Activated CD4-positive, alpha-beta T cell treated with anti-CD3 and anti-CD28 coated beads for 48 hours (primary cell): ENCODE data around the gene FNIP2.
"Not testable (repeated sequence)": the region's sequence is repeated elsewhere in the genome, so short reads cannot be mapped to it uniquely, and the experiment has no call there.

Experiments used
- DNase-seq: peaks from one replicate; pipeline ENCODE4 v3.0.0-alpha.2; 2020

The FNIP2 gene

GRCh38 chr4:158763462-158763861 is 5.4 kb upstream of the FNIP2 start:
- DNase-seq = no peak

- no peak for DNase-seq
These were observed 2.3 kb upstream of the FNIP2 start for GRCh38 chr4:158766434-158767044.

- DNase-seq = no peak
These were observed 1.4 kb upstream of the FNIP2 start for GRCh38 chr4:158767451-158767850.

DNA sequence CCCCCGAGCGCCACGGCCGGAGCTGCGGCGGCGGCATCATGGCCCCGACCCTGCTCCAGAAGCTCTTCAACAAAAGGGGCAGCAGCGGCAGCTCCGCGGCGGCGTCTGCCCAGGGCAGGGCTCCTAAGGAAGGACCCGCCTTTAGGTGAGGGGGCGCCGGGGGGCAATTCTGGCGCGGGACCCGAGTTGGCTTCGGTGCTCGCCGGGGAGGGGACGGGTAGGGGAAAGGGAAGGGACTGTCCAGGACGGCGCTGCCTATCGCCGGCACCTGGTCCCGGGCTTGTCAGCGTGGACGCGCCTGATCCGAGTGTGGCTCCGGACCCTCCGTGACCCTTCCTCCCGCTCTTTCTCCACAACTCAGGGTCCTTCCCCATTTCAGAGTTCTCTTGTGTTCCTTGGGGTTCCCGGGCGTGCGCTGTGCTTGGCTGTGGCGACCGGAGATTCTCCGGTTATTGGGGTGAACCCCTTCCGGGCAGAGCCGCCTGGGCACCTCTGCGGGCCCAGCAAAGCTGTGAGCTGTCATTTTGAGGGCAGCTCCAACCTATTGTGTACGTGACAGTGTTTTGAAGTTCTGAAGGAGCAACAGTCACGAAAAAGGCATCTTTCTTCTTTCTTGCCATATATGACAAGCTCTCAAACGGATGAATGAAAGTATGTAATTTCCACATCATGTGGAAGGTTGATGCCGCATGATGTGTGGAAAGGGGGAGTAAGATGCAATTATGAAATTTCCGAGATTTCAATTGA is 522 bp downstream of the FNIP2 start:
- peak; percentile 56 for DNase-seq

DNA sequence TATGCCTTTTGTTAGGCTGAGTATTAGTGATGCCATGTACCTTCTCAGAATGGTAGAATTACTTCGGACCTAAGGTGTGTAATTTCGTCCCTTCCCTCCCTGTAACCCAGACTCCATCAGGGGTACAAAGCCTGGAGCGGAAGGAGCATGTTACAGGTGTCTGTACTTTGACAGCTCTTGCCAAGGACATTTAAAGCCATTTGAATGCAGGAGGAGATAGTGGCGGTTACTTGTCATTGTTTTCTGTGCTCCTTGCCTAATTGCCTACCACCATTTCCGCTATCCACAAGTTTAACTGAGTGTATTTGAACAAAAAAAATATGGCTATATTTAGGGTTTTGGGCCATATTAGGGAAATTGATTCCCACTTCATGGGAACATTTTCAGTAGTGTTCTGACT is 1.8 kb downstream of the FNIP2 start:
- DNase-seq = no peak

DNA sequence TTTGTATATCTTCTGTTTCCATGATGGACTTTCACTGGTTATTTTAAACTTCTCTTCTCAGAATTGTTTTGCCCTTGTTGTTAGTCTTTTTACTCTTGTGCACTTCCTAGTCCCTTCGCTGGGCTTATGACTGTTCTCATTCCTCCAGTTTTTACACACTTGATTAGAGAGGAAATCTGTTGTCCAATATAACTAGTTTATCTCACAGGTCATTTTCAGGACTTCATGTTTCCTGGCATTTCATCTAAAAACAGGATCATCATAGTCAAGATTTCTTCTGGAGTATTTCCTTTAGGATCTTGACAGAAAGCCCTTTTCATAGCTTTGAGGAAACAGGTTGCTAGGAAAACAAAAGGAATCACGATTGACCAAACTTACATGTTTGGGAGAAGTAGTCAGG is 3.0 kb downstream of the FNIP2 start:
- no peak for DNase-seq

DNA sequence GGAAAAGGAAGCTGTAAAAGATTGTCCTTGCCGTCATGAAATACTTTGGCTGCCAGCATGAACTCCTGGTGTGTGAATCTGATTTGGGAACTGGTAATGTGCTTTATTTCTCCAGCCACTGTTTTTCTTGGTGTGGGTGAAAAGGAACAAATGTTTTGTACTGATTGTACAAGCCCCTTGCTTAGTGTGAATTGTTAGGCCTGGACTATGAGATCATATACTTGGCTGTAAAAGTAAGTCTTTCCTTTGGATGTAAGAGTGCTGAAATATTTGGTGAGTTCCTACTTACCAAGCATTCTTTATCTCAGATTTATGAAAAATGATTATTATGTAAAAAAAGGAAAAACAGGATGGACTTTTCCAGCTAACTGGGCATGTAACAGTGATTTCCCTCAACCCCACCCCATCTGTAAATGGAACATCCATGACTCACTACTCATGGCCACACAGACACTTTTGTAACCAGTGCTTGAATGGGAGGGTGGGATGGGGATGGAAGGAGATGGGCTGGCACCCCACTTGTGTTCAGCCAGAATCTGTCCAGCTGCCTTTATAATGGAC is 6.3 kb downstream of the FNIP2 start:
- DNase-seq = no peak

DNA sequence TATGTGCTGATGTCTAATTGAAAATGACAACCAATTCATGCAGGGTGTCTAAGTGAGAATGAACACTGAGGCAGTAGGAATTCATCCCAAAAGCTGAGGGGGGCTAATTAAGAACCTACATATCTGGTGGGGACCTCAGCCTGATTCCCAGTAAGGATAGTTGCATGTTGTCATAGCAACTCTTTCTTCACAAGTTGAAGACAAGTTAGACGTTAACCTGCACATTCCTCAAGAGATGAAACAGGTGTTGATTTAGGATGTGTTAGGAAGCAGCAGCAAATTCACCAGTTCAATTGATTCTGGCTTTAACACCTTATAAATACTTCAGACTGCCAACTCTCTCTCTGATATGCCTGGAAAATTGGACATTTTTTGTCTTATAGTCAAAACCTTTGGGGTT is 7.3 kb downstream of the FNIP2 start:
- DNase-seq = no peak

DNA sequence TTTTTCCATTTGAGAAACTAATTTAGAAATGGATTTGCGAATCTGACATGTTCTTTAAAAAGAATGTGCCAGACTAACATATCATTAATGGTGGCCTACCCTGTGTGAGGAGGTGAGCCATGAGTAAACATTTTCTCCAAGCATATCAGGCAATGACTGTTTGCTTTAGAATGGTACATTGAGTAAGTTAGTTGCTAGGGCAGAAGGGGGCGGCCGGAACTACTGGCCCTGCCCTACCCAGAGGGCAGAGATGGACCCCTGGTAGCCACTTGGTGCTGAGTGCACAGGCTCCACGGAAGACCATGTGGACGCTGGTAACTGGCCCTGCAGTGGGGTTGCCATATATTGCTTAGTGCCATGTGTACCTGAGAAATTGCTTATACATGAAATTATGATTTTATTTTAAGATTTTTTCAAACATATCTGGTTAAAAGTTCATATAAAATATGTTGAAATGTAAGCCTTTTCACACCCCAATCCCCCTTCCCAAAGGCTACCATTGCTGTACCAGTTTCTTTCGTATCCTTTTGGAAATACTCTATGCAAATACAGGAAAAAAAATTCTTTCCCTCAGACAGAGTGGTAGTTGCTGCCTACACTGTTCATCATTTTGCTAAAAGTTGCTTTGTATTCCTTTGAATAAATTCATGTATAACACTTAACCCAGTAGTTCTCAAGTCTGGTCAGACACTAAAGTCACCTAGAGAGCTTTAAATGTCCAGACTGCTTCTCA is 8.8 kb downstream of the FNIP2 start:
- DNase-seq = no peak

DNA sequence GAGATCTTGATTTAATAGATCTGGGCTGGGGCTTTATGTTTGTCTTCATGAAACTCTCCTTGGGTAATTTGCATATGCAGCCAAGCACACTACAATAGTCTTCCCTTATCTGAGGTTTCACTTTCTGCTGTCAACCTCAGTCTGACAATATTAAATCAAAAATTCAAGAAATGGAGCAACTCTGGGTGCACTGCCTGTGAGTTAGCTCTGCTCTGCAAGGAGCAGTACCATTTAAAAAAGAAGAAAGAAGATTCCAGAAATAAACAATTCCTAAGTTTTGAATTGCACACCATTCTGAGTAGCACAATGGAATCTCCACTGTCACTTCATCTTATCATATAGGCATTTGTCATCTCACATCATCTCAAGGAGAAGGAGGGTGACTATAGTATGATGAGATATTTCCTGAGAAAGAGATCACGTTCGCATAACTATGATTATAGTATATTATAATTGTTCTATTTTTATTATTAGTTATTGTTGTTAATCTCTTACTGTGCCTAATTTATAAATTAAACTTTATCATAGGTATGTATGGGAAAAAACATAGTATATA is 9.4 kb downstream of the FNIP2 start:
- DNase-seq = no peak

- DNase-seq = no peak
These were observed 9.9 kb downstream of the FNIP2 start for GRCh38 chr4:158778712-158779111.

DNA sequence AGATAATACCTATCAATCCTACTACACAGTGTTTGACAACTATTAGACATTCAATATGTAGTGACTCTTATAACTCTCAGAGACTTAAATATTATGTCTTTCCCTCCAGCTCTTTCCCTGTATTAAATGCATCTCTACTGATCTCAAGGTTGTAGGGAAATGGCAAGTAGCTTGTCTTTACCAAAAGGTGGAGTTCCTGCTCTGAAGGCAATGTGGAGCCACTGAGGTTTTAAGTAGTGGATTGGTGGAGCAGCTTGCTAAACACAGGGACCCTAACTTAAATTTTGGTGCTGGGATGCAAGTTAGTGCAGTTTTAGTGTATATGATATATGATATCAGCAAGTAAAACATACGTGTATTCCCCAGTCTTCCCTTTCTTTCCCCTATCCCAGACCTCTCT is 13.1 kb downstream of the FNIP2 start:
- DNase-seq = no peak

- DNase-seq = no peak
These were observed 13.9 kb downstream of the FNIP2 start for GRCh38 chr4:158782551-158783360.

- no peak for DNase-seq
These were observed 15.0 kb downstream of the FNIP2 start for GRCh38 chr4:158783785-158784184.

DNA sequence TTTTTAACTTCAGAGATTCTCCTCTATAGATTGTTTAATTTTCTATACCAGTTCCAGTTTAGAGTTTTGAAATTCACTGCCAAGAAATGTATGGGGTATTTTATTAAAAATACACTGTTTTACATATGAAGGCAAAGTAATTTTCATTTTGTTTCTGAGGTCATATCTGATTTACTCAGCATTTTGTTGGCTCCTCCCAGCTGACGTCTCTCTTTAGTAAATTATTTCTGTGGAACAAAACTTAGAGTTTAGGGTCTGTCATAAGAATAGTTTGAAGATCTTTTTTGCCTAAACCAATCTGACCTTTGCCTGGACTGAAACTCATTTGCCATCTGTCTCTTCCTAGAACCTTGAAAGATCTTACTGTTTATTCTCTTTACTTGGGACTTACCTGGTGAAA is 16.9 kb downstream of the FNIP2 start:
- DNase-seq = no peak

- no peak for DNase-seq
These were observed 17.3 kb downstream of the FNIP2 start for GRCh38 chr4:158786121-158786601.

GRCh38 chr4:158786955-158787354 is 18.1 kb downstream of the FNIP2 start:
- DNase-seq = no peak

GRCh38 chr4:158787709-158788475 is 19.1 kb downstream of the FNIP2 start:
- DNase-seq = no peak

- no peak for DNase-seq
These were observed 19.7 kb downstream of the FNIP2 start for GRCh38 chr4:158788516-158788915.

GRCh38 chr4:158789853-158790252 is 21.0 kb downstream of the FNIP2 start:
- no peak for DNase-seq

DNA sequence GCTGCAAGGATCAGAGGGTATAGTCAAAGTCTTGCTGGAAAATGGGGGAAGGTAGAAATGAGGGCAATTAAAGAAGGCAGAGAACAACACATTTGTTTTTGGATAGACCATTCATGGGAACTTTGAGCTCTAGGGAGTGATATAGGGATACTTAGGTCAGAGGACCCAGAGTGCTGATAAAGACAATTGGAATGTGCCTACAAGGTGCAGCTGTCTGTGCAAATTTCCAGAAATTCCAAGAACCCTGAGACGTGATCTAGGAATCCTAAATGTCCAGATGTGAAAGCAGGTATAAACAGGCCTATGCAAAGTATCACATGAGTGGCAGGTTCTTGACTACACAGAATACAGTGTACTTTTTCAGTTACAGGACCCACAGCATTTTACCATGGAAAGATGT is 24.2 kb downstream of the FNIP2 start:
- no peak for DNase-seq

- not testable (repeated sequence) for DNase-seq
These were observed 24.6 kb downstream of the FNIP2 start for GRCh38 chr4:158793430-158793829.
